Epithelial cell of esophagus (primary cell): ENCODE results near the gene MACROH2A1.

ENCODE experiments used
- DNase-seq: peaks from one replicate; pipeline ENCODE4 v3.0.0; 2010; ENCODE audit warnings: low read depth
- H3K4me3 ChIP-seq: 2 replicates; pipeline ENCODE4 v1.5.1; 2011; ENCODE audit warnings: mild to moderate bottlenecking, low read length, control low read depth
- TF ChIP-seq, protein P1 (sequence below): IDR thresholded peaks from 2 replicates; pipeline ENCODE4 v1.5.1; 2011; ENCODE audit warnings: low read depth, mild to moderate bottlenecking, low read length, control low read depth, inconsistent platforms; ENCODE audit not compliant: insufficient read depth; ENCODE audit errors: missing control alignments

The MACROH2A1 gene

DNA sequence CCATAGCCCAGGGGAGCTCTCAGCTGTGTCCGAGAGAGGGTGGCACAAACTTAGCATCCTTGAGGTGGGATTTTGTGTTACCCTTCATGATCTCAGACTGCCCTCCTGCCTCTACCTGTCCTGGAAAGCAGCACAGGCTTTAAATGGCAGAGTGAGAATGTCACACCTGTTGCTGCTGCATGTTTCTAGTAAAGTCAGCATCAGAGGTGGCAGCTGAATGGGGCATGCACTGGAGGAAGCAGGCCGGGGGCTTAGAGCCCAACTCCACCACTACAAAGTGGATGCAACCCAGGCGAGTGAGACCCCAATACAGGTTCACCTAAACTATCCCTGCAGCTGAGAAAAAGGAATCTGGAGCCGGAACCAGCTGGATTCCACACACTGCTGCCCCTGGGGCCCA, 51.6 kb downstream of the MACROH2A1 start:
- TF ChIP-seq, protein P1, sequence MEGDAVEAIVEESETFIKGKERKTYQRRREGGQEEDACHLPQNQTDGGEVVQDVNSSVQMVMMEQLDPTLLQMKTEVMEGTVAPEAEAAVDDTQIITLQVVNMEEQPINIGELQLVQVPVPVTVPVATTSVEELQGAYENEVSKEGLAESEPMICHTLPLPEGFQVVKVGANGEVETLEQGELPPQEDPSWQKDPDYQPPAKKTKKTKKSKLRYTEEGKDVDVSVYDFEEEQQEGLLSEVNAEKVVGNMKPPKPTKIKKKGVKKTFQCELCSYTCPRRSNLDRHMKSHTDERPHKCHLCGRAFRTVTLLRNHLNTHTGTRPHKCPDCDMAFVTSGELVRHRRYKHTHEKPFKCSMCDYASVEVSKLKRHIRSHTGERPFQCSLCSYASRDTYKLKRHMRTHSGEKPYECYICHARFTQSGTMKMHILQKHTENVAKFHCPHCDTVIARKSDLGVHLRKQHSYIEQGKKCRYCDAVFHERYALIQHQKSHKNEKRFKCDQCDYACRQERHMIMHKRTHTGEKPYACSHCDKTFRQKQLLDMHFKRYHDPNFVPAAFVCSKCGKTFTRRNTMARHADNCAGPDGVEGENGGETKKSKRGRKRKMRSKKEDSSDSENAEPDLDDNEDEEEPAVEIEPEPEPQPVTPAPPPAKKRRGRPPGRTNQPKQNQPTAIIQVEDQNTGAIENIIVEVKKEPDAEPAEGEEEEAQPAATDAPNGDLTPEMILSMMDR = no peak
- no peak for DNase-seq
- no peak overlapping the region for H3K4me3 ChIP-seq

- no peak overlapping the region for H3K4me3 ChIP-seq
Observed at GRCh38 chr5:135345956-135346731, 52.9 kb downstream of the MACROH2A1 start.

GRCh38 chr5:135344349-135344748, 54.7 kb downstream of the MACROH2A1 start:
- no peak overlapping the region for H3K4me3 ChIP-seq
- TF ChIP-seq, protein P1 = no peak
- DNase-seq = no peak

More at GRCh38 chr5:135345956-135346731, 52.9 kb downstream of the MACROH2A1 start:
- TF ChIP-seq, protein P1 = no peak
- DNase-seq = no peak

GRCh38 chr5:135343413-135343812, 55.6 kb downstream of the MACROH2A1 start:
- TF ChIP-seq, protein P1 = no peak
- DNase-seq = peak; percentile 35
- no peak overlapping the region for H3K4me3 ChIP-seq

- DNase-seq = no peak
- TF ChIP-seq, protein P1 = no peak
- H3K4me3 ChIP-seq = no peak overlapping the region
Observed at GRCh38 chr5:135342551-135342875, 56.5 kb downstream of the MACROH2A1 start.

- TF ChIP-seq, protein P1 = no peak
- DNase-seq = no peak
- H3K4me3 ChIP-seq = no peak overlapping the region
Observed at GRCh38 chr5:135341696-135342550, 57.1 kb downstream of the MACROH2A1 start.
